Spleen (tissue), 7 donors: Measurements from ENCODE around the gene LSAMP.

Experiments
- CTCF ChIP-seq, 11 experiments: fragments of 200-600 bp in 7 of 11; fragments of 450-650 bp in 4 of 11; sonication (generic) in 4 of 11; IDR thresholded peaks in 8 of 11; conservative IDR thresholded peaks in 3 of 11; 1 replicate in 7 of 11; 2 replicates in 4 of 11; pipeline versions ENCODE4 v1.4.0 to v1.8.0; 2016 to 2021; ENCODE audit warnings: antibody characterized with exemption in 11 of 11, inconsistent platforms in 4 of 11, mild to moderate bottlenecking in 1 of 11
- POLR2A ChIP-seq, 3 donors: fragments of 450-650 bp; IDR thresholded peaks; one replicate each; pipeline ENCODE4 v1.5.1; 2017; ENCODE audit warnings: antibody characterized with exemption in 3 of 3, mild to moderate bottlenecking in 1 of 3
- POLR2AphosphoS5 ChIP-seq, 3 donors: sonication (generic); formaldehyde crosslinking; IDR thresholded peaks; one replicate each; pipeline ENCODE4 v1.5.1; 2017; ENCODE audit warnings: antibody characterized with exemption in 3 of 3
- donor health status: DM: no; HTN: no; CAD: no; lungs with moderate emphysema.
- donor health status: DM: no; HTN: no; CAD: no.
- donor health status: DM: no; HTN: no; CAD: no.

GRCh38 chr3:116000311-116000710, 445.0 kb downstream of the LSAMP start:
- TF ChIP-seq CTCF (IDR thresholded peaks at IDR 0.05 in 8 of 11, conservative IDR thresholded peaks at IDR 0.05 in 3 of 11) (no peak), POLR2A (IDR thresholded peaks at IDR 0.05) (no peak), POLR2AphosphoS5 (IDR thresholded peaks at IDR 0.05) (no peak)
